Stimulated activated CD8-positive, alpha-beta memory T cell treated with anti-CD3 and anti-CD28 coated beads, Interleukin-7, amount 100 ng/mL, for 4 hours (primary cell): ENCODE data around the gene ASPG.
"Not testable (repeated sequence)": the region's sequence is repeated elsewhere in the genome, so short reads cannot be mapped to it uniquely, and the experiment has no call there.

Experiments used
- DNase-seq, 2 donors: peaks; one replicate each; pipeline ENCODE4 v3.0.0-alpha.2; 2020; ENCODE audit warnings: low read depth in 2 of 2

Gene ASPG

GRCh38 chr14:104147346-104148125 is 62.0 kb downstream of the ASPG start:
- DNase-seq: no peak

GRCh38 chr14:104148433-104149277 is 63.2 kb downstream of the ASPG start:
- no peak for DNase-seq

- no peak for DNase-seq
Observed at GRCh38 chr14:104149278-104149595, 63.7 kb downstream of the ASPG start.

GRCh38 chr14:104149617-104150135 is 64.2 kb downstream of the ASPG start:
- DNase-seq: no peak

- DNase-seq: no peak
Observed at GRCh38 chr14:104150136-104151025, 64.9 kb downstream of the ASPG start.

GRCh38 chr14:104151026-104151381 is 65.5 kb downstream of the ASPG start:
- no peak for DNase-seq

GRCh38 chr14:104151566-104152245 is 66.2 kb downstream of the ASPG start:
- DNase-seq: no peak

- no peak for DNase-seq
Observed at GRCh38 chr14:104152246-104152575, 66.7 kb downstream of the ASPG start.

- no peak for DNase-seq
Observed at GRCh38 chr14:104152686-104153393, 67.3 kb downstream of the ASPG start.

GRCh38 chr14:104153394-104153755 is 67.9 kb downstream of the ASPG start:
- DNase-seq: not testable (repeated sequence)

GRCh38 chr14:104154246-104154645 is 68.7 kb downstream of the ASPG start:
- DNase-seq: no peak

- DNase-seq: no peak
Observed at GRCh38 chr14:104155513-104155912, 70.0 kb downstream of the ASPG start.

- no peak for DNase-seq
Observed at GRCh38 chr14:104156142-104156541, 70.6 kb downstream of the ASPG start.

GRCh38 chr14:104157016-104157928 is 71.8 kb downstream of the ASPG start:
- DNase-seq: no peak

GRCh38 chr14:104158827-104159798 is 73.6 kb downstream of the ASPG start:
- no peak for DNase-seq

- no peak for DNase-seq
Observed at GRCh38 chr14:104159990-104160389, 74.5 kb downstream of the ASPG start.

GRCh38 chr14:104161602-104162367 is 76.3 kb downstream of the ASPG start:
- DNase-seq: no peak

GRCh38 chr14:104162495-104162894 is 77.0 kb downstream of the ASPG start:
- no peak for DNase-seq
